Stimulated activated CD4-positive, alpha-beta T cell treated with anti-CD3 and anti-CD28 coated beads, Interleukin-1b, Interleukin-23, amount 100 ng/mL, for 4 hours (primary cell): ENCODE data around the gene DGCR6L.
"Not testable (repeated sequence)": the region's sequence is repeated elsewhere in the genome, so short reads cannot be mapped to it uniquely, and the experiment has no call there.

Source experiments
- DNase-seq, 2 donors: peaks; one replicate each; pipeline ENCODE4 v3.0.0-alpha.2; 2020; ENCODE audit warnings: low read depth in 2 of 2

Gene DGCR6L

GRCh38 chr22:20275836-20276235, 44.0 kb downstream of the DGCR6L start:
- DNase-seq, result no peak

DNA sequence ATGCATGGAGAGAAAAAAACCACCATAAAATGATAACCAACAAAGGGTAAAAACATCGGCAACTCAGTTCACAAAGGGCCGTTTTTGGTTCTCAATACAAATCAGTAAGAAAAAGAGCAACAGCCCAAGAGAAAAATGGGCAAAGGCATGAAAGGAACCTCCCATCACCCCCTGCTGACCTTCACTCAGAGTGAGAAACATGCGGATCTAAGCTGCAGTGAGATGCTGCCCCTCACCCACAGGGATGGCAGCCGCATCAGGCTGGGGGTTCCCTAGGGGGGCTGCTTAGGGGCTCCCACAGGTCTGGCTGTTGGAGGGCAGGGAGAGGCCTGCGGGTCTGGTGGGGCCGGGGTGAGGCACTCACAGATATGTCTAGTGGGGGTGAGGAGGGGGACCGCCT, 44.5 kb downstream of the DGCR6L start:
- DNase-seq, result not testable (repeated sequence)

GRCh38 chr22:20274374-20274773, 45.5 kb downstream of the DGCR6L start:
- DNase-seq, result not testable (repeated sequence)

DNA sequence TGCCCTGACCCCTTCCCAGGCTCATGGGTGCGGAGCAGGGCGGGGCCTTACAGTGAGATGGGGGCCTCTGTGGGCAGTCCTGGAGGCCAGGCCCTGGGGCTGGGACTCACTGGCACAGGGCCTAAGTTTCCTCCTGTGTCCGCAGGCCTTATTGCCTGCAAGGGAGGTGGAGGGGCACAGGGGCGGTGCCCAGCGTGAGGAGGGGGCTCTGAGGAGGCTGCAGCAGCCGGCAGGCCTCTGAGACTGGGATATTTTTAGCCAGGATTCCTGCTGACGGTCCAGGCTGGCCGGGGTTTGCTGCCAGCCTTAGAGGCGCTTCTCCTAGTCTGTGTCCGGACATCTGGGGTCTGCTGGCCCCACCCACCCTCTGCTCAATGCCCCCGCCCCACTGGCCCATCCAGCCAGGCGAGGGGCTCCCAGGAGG, 46.1 kb downstream of the DGCR6L start:
- no peak for DNase-seq

GRCh38 chr22:20272700-20273099, 47.2 kb downstream of the DGCR6L start:
- no peak for DNase-seq

GRCh38 chr22:20272174-20272573, 47.7 kb downstream of the DGCR6L start:
- no peak for DNase-seq

GRCh38 chr22:20271114-20271994, 48.5 kb downstream of the DGCR6L start:
- no peak for DNase-seq

- DNase-seq, result not testable (repeated sequence)
Measured at GRCh38 chr22:20270190-20271113, 49.4 kb downstream of the DGCR6L start.

GRCh38 chr22:20269673-20270072, 50.2 kb downstream of the DGCR6L start:
- not testable (repeated sequence) for DNase-seq

DNA sequence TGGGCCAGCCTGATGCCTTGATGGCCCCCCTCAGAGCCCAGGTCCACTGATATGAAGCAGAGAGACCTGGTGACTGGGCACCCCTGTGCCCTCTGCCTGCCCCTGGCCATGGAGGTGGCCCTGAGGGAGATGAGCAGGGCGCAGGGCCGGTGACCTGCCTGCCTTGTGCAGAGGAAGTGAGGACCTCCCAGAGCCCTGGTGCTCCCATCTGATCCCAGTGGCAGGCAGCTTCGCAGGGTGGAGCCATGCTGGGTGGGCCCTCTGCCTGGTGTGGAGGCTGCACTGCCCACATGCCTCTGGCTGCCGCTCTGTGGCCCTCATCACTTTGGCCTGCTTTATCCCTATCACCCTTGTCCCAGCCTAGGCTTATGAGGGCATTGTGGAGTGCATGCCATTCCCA, 50.7 kb downstream of the DGCR6L start:
- not testable (repeated sequence) for DNase-seq

DNA sequence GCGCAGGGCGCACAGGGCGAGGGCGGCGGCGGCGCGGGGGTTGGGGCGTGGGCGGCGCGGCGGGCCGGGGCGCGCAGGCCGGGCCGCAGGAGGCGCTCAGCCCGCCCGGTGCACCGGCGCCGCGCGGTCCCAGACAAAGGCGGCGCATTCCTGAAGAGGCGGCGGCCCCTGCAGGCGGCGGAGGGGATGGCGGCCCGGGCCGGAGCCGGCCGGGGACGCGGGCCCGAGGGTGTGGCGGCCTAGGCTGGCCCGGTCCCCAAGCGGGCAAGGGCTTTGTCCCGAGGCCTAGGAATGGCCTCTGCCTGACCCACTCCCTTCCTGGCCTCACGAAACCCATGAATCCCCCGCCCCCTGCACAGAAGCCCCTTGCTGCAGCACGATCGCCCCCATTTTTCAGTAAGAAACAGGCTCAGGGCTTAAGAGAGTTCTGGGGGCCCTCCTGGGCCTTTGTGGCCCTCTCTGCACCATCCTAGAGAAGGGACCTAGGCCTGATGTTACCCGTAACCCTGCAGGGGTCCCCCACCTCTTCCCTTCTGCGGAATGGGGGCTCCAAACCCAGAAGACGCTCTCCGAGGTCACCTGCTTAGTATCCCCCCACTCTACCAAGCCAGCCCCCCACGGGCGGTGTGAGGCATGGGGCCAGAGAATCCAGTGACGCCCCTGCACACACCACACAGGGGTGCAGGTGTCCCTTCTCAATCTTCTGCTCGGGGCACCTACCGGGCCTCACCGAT, 51.4 kb downstream of the DGCR6L start, which contains the start of gene RTN4R:
Gene RTN4R (minus strand): TSS at position 40 of the 734 bp plus-strand sequence. CDS start 226 bp downstream, outside the sequence.
- peak; percentile 25 to 50 for DNase-seq

DNA sequence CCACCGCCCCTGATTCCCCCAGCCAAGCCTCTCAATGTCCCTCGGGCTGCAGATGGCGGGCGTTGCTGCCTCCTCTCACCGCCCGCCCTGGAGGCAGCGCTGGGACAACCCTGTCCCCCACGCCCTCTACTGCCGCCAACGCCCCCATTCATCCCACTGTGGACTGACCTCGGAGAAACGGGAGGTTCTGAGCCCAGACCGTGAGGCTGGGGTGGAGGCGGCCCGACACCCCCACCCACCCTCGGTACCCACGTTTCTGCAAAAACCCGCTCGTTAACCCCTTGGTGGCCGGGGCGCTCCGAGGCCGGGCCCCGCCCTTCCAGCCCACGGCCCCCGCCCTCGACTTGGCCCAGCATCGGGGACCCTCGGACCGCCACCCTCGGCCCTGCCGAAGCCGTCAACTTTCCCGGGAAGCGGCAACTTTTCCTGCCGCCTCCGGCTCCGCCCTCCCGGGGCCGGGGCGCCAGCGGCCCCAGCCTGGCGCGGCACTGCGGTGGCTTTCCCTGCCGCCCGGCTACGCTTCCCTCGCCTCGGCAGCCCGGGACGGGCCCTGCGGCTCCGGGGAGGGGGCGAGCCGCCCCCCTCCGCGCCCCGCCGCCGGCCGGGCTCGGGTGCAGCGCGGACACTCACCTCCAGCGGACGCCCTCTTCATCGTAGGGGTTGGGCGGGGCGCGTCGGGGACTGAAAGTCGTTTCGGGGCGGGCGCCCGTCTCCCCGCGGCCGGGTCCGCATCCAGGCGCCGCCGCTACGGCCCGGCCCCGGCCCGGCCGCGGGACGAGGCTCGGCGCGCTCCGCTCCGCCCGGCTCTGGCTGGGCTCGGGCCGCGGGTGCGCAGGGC, 52.2 kb downstream of the DGCR6L start:
- no peak for DNase-seq

- DNase-seq, result not testable (repeated sequence)
Measured at GRCh38 chr22:20266667-20267440, 53.0 kb downstream of the DGCR6L start.

- DNase-seq, result not testable (repeated sequence)
Measured at GRCh38 chr22:20265772-20266666, 53.8 kb downstream of the DGCR6L start.

DNA sequence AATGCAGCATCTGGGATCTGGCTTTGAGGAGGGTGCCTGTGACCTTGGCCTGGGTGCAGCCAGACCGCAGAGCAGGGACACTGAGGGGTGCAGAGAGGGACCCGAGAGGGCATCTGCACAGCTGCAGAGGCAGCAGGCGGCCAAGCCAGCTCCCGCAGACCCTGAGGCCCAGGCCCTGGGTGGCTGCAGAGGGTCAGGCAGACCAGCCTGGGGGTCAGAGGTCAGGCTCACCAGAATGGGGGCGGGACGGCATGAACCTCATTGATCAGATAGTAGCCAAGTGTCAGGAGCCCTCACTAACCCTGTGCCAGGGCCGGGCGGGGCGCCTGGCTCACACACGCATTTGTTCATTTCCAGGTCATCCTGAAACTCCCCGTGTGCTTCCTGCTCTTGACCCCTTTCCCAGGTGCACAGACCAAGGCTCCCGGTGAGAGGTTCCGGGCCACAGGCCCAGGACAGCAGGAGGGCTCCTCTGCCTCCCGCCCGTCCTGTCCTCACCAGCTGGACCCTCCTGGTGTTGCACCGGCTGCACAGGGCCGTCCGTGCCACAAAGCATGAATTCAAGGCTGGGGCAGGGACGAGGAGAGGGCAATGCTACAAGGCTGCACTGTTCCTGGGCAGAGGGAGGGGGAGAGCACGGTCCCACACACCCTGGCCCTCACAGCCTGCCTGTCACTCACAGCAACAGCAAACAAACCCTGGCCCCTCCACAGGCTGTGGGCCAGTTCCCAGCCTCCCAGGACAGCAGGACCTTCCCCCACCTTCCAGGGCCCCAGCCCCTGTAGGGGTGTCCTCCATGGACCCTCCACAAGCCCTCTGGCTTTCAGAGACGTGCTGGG, 55.0 kb downstream of the DGCR6L start:
- DNase-seq, result no peak
